Activated CD8-positive, alpha-beta memory T cell treated with anti-CD3 and anti-CD28 coated beads for 24 hours (primary cell): ENCODE results near the gene TSPY9.
"Not testable (repeated sequence)": the region's sequence is repeated elsewhere in the genome, so short reads cannot be mapped to it uniquely, and the experiment has no call there.

Experiments used
- DNase-seq: peaks from one replicate; pipeline ENCODE4 v3.0.0-alpha.2; 2020

The TSPY9 gene

GRCh38 chrY:9486967-9487366, at the start of gene TSPY9:
TSS of gene TSPY9 (plus strand) at chrY:9487267. CDS start at chrY:9487313, 46 bp downstream.
- not testable (repeated sequence) for DNase-seq

- DNase-seq: not testable (repeated sequence)
Observed at GRCh38 chrY:9466655-9467054, 20.4 kb upstream of the TSPY9 start, which contains the start of gene TSPY1. TSS of gene TSPY1 (plus strand) at chrY:9466955. CDS start at chrY:9467001, 46 bp downstream.

- not testable (repeated sequence) for DNase-seq
Observed at GRCh38 chrY:9504396-9504795, 17.3 kb downstream of the TSPY9 start.

- DNase-seq: not testable (repeated sequence)
Observed at GRCh38 chrY:9516287-9516686, 29.2 kb downstream of the TSPY9 start.

GRCh38 chrY:9527580-9527979, 40.5 kb downstream of the TSPY9 start, which contains the start of gene TSPY10:
TSS of gene TSPY10 (plus strand) at chrY:9527880. CDS start at chrY:9527926, 46 bp downstream.
- DNase-seq: not testable (repeated sequence)
